DMS53 (cell line): Measurements from ENCODE around the gene WDR59.
"Not testable (repeated sequence)": the region's sequence is repeated elsewhere in the genome, so short reads cannot be mapped to it uniquely, and the experiment has no call there.

Source experiments
- DNase-seq: peaks from one replicate; lab custom pipeline; 2025; lab: John Stamatoyannopoulos, UW

Gene WDR59

GRCh38 chr16:75012380-75013081, 27.6 kb upstream of the WDR59 start:
- no peak for DNase-seq

- no peak for DNase-seq
Observed at GRCh38 chr16:75011634-75012307, 26.8 kb upstream of the WDR59 start.

- no peak for DNase-seq
Observed at GRCh38 chr16:75010427-75010826, 25.5 kb upstream of the WDR59 start.

GRCh38 chr16:75007443-75007842, 22.5 kb upstream of the WDR59 start:
- no peak for DNase-seq

- no peak for DNase-seq
Observed at GRCh38 chr16:75005697-75006096, 20.8 kb upstream of the WDR59 start.

GRCh38 chr16:75004460-75004859, 19.5 kb upstream of the WDR59 start:
- DNase-seq: no peak

GRCh38 chr16:75003931-75004330, 19.0 kb upstream of the WDR59 start:
- DNase-seq: no peak

GRCh38 chr16:75002474-75002873, 17.6 kb upstream of the WDR59 start:
- DNase-seq: no peak

GRCh38 chr16:75000481-75001081, 15.7 kb upstream of the WDR59 start:
- DNase-seq: peak; percentile 38

- peak; percentile 80 for DNase-seq
Observed at GRCh38 chr16:74999609-75000480, 14.9 kb upstream of the WDR59 start.

- DNase-seq: peak; percentile 65
Observed at GRCh38 chr16:74999219-74999608, 14.3 kb upstream of the WDR59 start.

GRCh38 chr16:74998481-74999218, 13.7 kb upstream of the WDR59 start, which contains the start of gene ZNRF1:
ZNRF1 (plus strand) TSS chr16:74999024; CDS start chr16:74999672, 648 bp downstream.
- DNase-seq: peak; percentile 92

- DNase-seq: peak; percentile 62
Observed at GRCh38 chr16:74997042-74997491, 12.1 kb upstream of the WDR59 start.

- DNase-seq: no peak
Observed at GRCh38 chr16:74995986-74996385, 11.1 kb upstream of the WDR59 start.

GRCh38 chr16:74991593-74992403, 6.9 kb upstream of the WDR59 start:
- DNase-seq: no peak

- DNase-seq: no peak
Observed at GRCh38 chr16:74991268-74991592, 6.3 kb upstream of the WDR59 start.

- no peak for DNase-seq
Observed at GRCh38 chr16:74990832-74991231, 5.9 kb upstream of the WDR59 start.

- DNase-seq: not testable (repeated sequence)
Observed at GRCh38 chr16:74989864-74990263, 4.9 kb upstream of the WDR59 start.

- no peak for DNase-seq
Observed at GRCh38 chr16:74987027-74987681, 2.2 kb upstream of the WDR59 start.

- DNase-seq: no peak
Observed at GRCh38 chr16:74984194-74984528, 762 bp downstream of the WDR59 start.
